GM18861 (cell line): ENCODE results near the gene CDK12.

Experiments
- ATAC-seq: cut with Tn5 transposase; IDR thresholded peaks from one replicate; pipeline ENCODE4 v1.9.1; 2021; ENCODE audit not compliant: unreplicated experiment

CDK12 gene

GRCh38 chr17:39547713-39548478, 86.6 kb downstream of the CDK12 start:
- ATAC-seq, result no peak

GRCh38 chr17:39548494-39549225, 87.4 kb downstream of the CDK12 start:
- ATAC-seq, result no peak

GRCh38 chr17:39549747-39550573, 88.7 kb downstream of the CDK12 start:
- no peak for ATAC-seq

- ATAC-seq, result no peak
Observed at GRCh38 chr17:39551879-39552278, 90.6 kb downstream of the CDK12 start.

GRCh38 chr17:39553341-39553945, 92.2 kb downstream of the CDK12 start:
- no peak for ATAC-seq

- no peak for ATAC-seq
Observed at GRCh38 chr17:39555368-39555767, 94.1 kb downstream of the CDK12 start.

GRCh38 chr17:39556423-39556822, 95.1 kb downstream of the CDK12 start:
- ATAC-seq, result no peak

- no peak for ATAC-seq
Observed at GRCh38 chr17:39562395-39562794, 101.1 kb downstream of the CDK12 start.

- no peak for ATAC-seq
Observed at GRCh38 chr17:39562976-39563375, 101.7 kb downstream of the CDK12 start.

- ATAC-seq, result no peak
Observed at GRCh38 chr17:39563476-39563875, 102.2 kb downstream of the CDK12 start.

GRCh38 chr17:39564211-39564848, 103.0 kb downstream of the CDK12 start:
- no peak for ATAC-seq

GRCh38 chr17:39566094-39566850, 105.0 kb downstream of the CDK12 start:
- no peak for ATAC-seq

- ATAC-seq, result no peak
Observed at GRCh38 chr17:39568702-39569101, 107.4 kb downstream of the CDK12 start.

- ATAC-seq, result no peak
Observed at GRCh38 chr17:39569126-39569525, 107.8 kb downstream of the CDK12 start.

GRCh38 chr17:39572121-39572520, 110.8 kb downstream of the CDK12 start:
- no peak for ATAC-seq

- ATAC-seq, result no peak
Observed at GRCh38 chr17:39573447-39574298, 112.4 kb downstream of the CDK12 start.

GRCh38 chr17:39576187-39576586, 114.9 kb downstream of the CDK12 start:
- ATAC-seq, result no peak

- ATAC-seq, result no peak
Observed at GRCh38 chr17:39578272-39578671, 117.0 kb downstream of the CDK12 start.
